AG04449 (cell line): ENCODE data around the gene MTG1.

ENCODE experiments used
- CTCF ChIA-PET: fragments of 350-600 bp; formaldehyde crosslinking; extraction: SDS; loops from one replicate; lab custom pipeline; 2021; ENCODE audit warnings: antibody characterized with exemption; lab: Yijun Ruan, JAX
- POLR2A ChIA-PET: fragments of 400-600, 350-600 bp; formaldehyde crosslinking; extraction: SDS; loops from one replicate; lab custom pipeline; 2020; ENCODE audit warnings: antibody characterized with exemption, inconsistent platforms; lab: Yijun Ruan, JAX
- DNase-seq: peaks from one replicate; pipeline ENCODE4 v3.0.0-alpha.2; 2010; ENCODE audit warnings: low read depth, low spot score
- H3K4me3 ChIP-seq: 2 replicates; pipeline ENCODE4 v1.5.1; 2011; ENCODE audit warnings: low read depth, mild to moderate bottlenecking, control low read depth, low read length
- CTCF ChIP-seq: IDR thresholded peaks from one replicate; pipeline ENCODE4 v1.5.1; 2011; ENCODE audit warnings: mild to moderate bottlenecking, moderate library complexity, low read length, control low read depth, inconsistent platforms; ENCODE audit not compliant: insufficient read depth; ENCODE audit errors: missing control alignments

The MTG1 gene

DNA sequence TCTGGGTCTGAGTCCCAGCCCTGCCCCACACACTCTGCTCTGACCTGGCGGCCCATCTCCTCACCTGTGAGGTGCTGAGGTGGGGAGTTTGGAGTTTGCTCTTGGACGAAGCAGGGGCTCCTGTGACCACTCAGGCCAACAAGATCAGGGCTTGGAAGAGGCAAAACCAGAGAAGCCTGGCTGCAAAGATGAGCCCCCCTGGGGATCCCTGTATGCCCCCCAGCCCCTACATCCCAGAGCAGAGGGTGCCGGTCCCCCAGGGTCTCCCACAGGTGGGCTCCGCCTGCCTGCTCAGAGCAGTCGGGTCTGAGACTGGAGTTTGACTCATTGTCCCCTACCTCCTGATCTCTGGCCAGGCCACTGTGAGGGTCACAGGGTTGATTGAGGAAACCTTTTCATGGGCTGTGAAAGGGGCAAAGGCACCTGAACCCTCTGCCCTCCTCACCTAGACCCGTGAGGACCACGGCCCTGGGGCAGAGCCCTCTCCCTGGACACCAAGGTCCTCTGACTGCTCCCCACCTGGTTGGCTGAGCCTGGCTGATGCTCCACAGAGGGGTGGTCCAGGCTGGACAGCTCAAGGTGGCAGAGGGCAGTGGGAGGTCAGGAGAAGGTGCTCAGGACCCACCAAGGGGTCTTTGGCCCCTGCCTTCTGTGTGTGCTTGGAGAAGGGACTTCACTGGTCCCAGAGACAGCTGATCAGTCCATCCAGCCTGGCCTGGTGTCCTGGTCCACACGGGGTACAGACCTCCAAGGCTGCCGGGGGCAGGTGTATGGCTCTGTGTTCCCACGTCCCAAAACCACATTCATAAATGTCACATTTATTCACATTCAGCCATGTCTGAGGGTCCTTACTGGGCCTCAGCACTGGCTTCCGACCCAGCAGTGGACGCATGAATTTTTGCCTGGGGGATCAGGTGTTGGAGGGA is 50.6 kb downstream of the MTG1 start:
- no peak for TF ChIP-seq CTCF
- POLR2A ChIA-PET = no interaction called here
- H3K4me3 ChIP-seq = no peak overlapping the region
- no peak for DNase-seq
- CTCF ChIA-PET = no interaction called here

DNA sequence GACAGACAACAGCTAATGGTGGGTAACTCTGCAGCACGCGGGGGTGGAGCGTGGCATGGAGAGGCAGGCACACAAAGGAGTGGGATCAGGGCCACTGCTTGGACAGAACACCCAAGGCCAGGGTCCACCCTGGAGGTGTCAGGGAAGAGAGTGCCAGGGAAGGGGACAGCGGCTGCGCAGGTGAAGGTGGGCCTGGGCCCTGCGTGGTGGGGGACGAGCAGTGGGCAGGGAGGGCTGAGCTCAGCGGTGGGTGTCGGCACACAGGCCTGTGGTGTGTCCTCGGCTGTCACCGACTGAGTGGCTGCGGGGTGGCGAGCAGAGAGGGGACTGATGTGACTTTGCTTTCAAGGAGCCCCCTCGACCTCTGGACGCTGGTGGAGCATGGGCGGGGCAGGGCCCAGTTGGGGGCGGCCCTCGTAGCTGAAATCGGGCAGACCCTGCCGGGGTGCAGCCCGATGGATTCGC is 51.3 kb downstream of the MTG1 start:
- no peak for TF ChIP-seq CTCF
- DNase-seq = no peak
- ChIA-PET CTCF (no interaction called here), POLR2A (no interaction called here)
- no peak overlapping the region for H3K4me3 ChIP-seq

- DNase-seq = no peak
- POLR2A ChIA-PET = no interaction called here
- H3K4me3 ChIP-seq = no peak overlapping the region
- CTCF ChIA-PET = no interaction called here
- TF ChIP-seq CTCF = no peak
Measured at GRCh38 chr10:133445751-133446708, 52.1 kb downstream of the MTG1 start.

DNA sequence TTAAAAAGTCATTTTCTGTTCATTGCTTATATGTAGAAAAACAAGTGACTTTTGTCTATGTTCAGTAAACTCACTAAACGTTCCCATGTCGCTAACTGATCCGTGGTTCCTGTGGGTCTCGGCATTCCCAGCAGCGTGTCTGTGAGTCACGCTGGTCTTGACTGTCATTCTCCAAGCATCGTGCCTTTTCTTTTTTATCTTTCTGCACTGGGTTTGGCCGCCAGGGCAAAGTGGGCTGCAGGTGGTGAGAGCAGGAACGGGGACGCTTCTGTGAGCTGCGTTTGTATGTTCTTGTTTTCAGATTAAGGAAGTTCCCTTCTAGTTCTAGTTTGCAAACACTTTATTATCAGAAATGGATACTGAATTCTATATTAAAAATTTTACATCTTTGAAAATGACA is 53.0 kb downstream of the MTG1 start:
- no peak for DNase-seq
- H3K4me3 ChIP-seq = no peak overlapping the region
- TF ChIP-seq CTCF = no peak
- ChIA-PET CTCF (interaction anchor here (0.8 to 1.4 kb wide), 2 partner anchors 8 to 118 kb away, joined by 3 read pairs; no protein-coding TSS in a partner anchor), POLR2A (no interaction called here)

DNA sequence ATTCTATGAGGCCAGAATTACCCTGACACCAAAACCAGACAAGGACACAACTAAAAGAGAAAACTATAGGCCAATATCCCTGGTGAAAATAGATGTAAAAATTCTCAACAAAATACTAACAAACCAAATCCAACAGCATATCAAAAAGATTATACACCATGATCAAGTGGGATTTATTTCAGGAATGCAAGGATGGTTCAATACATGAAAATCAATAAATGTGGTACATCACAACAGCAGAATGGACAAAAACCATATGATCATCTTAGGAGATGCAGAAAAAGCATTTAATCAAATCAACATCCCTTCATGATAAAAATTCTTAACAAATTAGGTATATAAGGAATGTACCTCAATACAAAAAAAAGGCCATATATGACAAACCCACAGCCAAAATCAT is 54.2 kb downstream of the MTG1 start:
- ChIA-PET POLR2A (no interaction called here), CTCF (interaction anchor here (1.4 kb wide), 1 partner anchor 119 kb away, joined by 3 read pairs; no protein-coding TSS in a partner anchor)
- H3K4me3 ChIP-seq = no peak overlapping the region
- DNase-seq = no peak
- TF ChIP-seq CTCF = no peak
